H9 (cell line): ENCODE data around the gene IL6R. TPM values are rescaled to one million over a fixed set of nuclear protein-coding genes. Genes with fewer than 3 reads are reported as not detected.

Experiments
- DNase-seq: peaks from one replicate; pipeline ENCODE4 v3.0.0-alpha.2; 2017
- H2AFZ ChIP-seq: one replicate; pipeline ENCODE4 v1.6.1; 2013; ENCODE audit warnings: mild to moderate bottlenecking, low read length, control low read depth, moderate library complexity
- H2AK5ac ChIP-seq: 2 replicates; pipeline ENCODE4 v1.6.1; 2013; ENCODE audit warnings: low read length, control low read depth, mixed read lengths; ENCODE audit not compliant: insufficient read length
- H2BK120ac ChIP-seq: one replicate; pipeline ENCODE4 v1.6.1; 2013; ENCODE audit warnings: low read depth, mild to moderate bottlenecking, low read length, control low read depth, inconsistent platforms; ENCODE audit not compliant: poor library complexity, severe bottlenecking
- H2BK12ac ChIP-seq: 2 replicates; pipeline ENCODE4 v1.6.1; 2013; ENCODE audit warnings: low read length, control low read depth, mixed read lengths, low read depth; ENCODE audit not compliant: insufficient read length
- H2BK15ac ChIP-seq: 2 replicates; pipeline ENCODE4 v1.6.1; 2013; ENCODE audit warnings: low read depth, low read length, control low read depth
- H2BK20ac ChIP-seq: one replicate; pipeline ENCODE4 v1.6.1; 2013; ENCODE audit warnings: low read depth, mild to moderate bottlenecking, low read length, control low read depth, inconsistent platforms; ENCODE audit not compliant: poor library complexity, severe bottlenecking
- H2BK5ac ChIP-seq: 2 replicates; pipeline ENCODE4 v1.6.1; 2013; ENCODE audit warnings: low read length, control low read depth, mixed read lengths; ENCODE audit not compliant: insufficient read length
- H3K14ac ChIP-seq: 2 replicates; pipeline ENCODE4 v1.6.1; 2013; ENCODE audit warnings: low read length, control low read depth; ENCODE audit not compliant: insufficient read depth
- H3K18ac ChIP-seq: 2 replicates; pipeline ENCODE4 v1.6.1; 2013; ENCODE audit warnings: low read depth, mild to moderate bottlenecking, mixed read lengths, low read length, control low read depth; ENCODE audit not compliant: insufficient read length
- H3K23ac ChIP-seq: 2 replicates; pipeline ENCODE4 v1.6.1; 2013; ENCODE audit warnings: low read length, control low read depth, mixed read lengths, low read depth; ENCODE audit not compliant: insufficient read length
- H3K23me2 ChIP-seq: 2 replicates; pipeline ENCODE4 v1.6.1; 2013; ENCODE audit warnings: low read depth, mild to moderate bottlenecking, mixed read lengths, low read length, control low read depth; ENCODE audit not compliant: insufficient read length, poor library complexity, severe bottlenecking
- H3K27ac ChIP-seq: 2 replicates; pipeline ENCODE4 v1.5.1; 2013; ENCODE audit warnings: low read length, control low read depth, mixed read lengths, low read depth; ENCODE audit not compliant: insufficient read length
- H3K27me3 ChIP-seq: 2 replicates; pipeline ENCODE4 v1.6.1; 2013; ENCODE audit warnings: low read length, control low read depth, inconsistent platforms; ENCODE audit not compliant: insufficient read depth
- H3K4ac ChIP-seq: 2 replicates; pipeline ENCODE4 v1.6.1; 2013; ENCODE audit warnings: low read depth, mild to moderate bottlenecking, control low read depth, inconsistent platforms, low read length, moderate library complexity
- H3K4me1 ChIP-seq: 2 replicates; pipeline ENCODE4 v1.6.1; 2013; ENCODE audit warnings: low read length, control low read depth, inconsistent platforms; ENCODE audit not compliant: insufficient read depth
- H3K4me2 ChIP-seq: 2 replicates; pipeline ENCODE4 v1.6.1; 2013; ENCODE audit warnings: low read length, control low read depth, mixed read lengths; ENCODE audit not compliant: insufficient read length, insufficient read depth
- H3K56ac ChIP-seq: 2 replicates; pipeline ENCODE4 v1.6.1; 2013; ENCODE audit warnings: low read depth, mild to moderate bottlenecking, mixed read lengths, low read length, control low read depth; ENCODE audit not compliant: insufficient read length
- H3K79me1 ChIP-seq: 2 replicates; pipeline ENCODE4 v1.6.1; 2013; ENCODE audit warnings: low read depth, mild to moderate bottlenecking, moderate library complexity, low read length, control low read depth, inconsistent platforms; ENCODE audit not compliant: insufficient read depth, poor library complexity, severe bottlenecking
- H3K79me2 ChIP-seq: 2 replicates; pipeline ENCODE4 v1.6.1; 2013; ENCODE audit warnings: low read length, control low read depth, inconsistent platforms; ENCODE audit not compliant: insufficient read depth
- H3K9ac ChIP-seq: 2 replicates; pipeline ENCODE4 v1.6.1; 2013; ENCODE audit warnings: low read length, control low read depth, mixed read lengths; ENCODE audit not compliant: insufficient read length; ENCODE audit errors: extremely low read depth
- H3K9me3 ChIP-seq: one replicate; pipeline ENCODE4 v1.6.1; 2013; ENCODE audit warnings: low read depth, low read length, inconsistent platforms; ENCODE audit not compliant: control insufficient read depth
- H3T11ph ChIP-seq: one replicate; pipeline ENCODE4 v1.6.1; 2013; ENCODE audit warnings: mild to moderate bottlenecking, low read length, control low read depth, inconsistent platforms
- H4K20me1 ChIP-seq: one replicate; pipeline ENCODE4 v1.6.1; 2013; ENCODE audit not compliant: control insufficient read depth, insufficient read length, insufficient read depth
- H4K5ac ChIP-seq: 2 replicates; pipeline ENCODE4 v1.6.1; 2013; ENCODE audit warnings: low read depth, mild to moderate bottlenecking, mixed read lengths, low read length, control low read depth; ENCODE audit not compliant: insufficient read length
- H4K8ac ChIP-seq: replicated peaks from 2 replicates; pipeline ENCODE4 v1.6.1; 2013; ENCODE audit warnings: low read length, control low read depth, mixed read lengths, low read depth; ENCODE audit not compliant: insufficient read length
- H4K91ac ChIP-seq: 2 replicates; pipeline ENCODE4 v1.6.1; 2013; ENCODE audit warnings: low read depth, mild to moderate bottlenecking, moderate library complexity, mixed read lengths, low read length, control low read depth; ENCODE audit not compliant: insufficient read length
- H3K27ac Mint-ChIP-seq, 3 experiments: 2 replicates in 2 of 3; 3 replicates in 1 of 3; pipeline ENCODE4 v1.8.0; 2020 to 2021; ENCODE audit warnings: mixed read lengths in 3 of 3, mild to moderate bottlenecking in 1 of 3, moderate library complexity in 1 of 3
- H3K27me3 Mint-ChIP-seq: 2 replicates; pipeline ENCODE4 v1.8.0; 2021; ENCODE audit warnings: low read depth, mild to moderate bottlenecking, moderate library complexity, mixed read lengths
- H3K36me3 Mint-ChIP-seq, 3 experiments: 2 replicates in 2 of 3; 3 replicates in 1 of 3; pipeline ENCODE4 v1.8.0; 2020 to 2021; ENCODE audit warnings: low read depth in 3 of 3, mixed read lengths in 3 of 3; ENCODE audit not compliant: insufficient read depth in 1 of 3
- H3K4me1 Mint-ChIP-seq, 2 experiments: 2 replicates each; pipeline ENCODE4 v1.8.0; 2020; ENCODE audit warnings: mixed read lengths in 2 of 2
- H3K4me3 Mint-ChIP-seq, 2 experiments: 2 replicates in 1 of 2; 3 replicates in 1 of 2; pipeline ENCODE4 v1.8.0; 2020 to 2021; ENCODE audit warnings: mild to moderate bottlenecking in 2 of 2, mixed read lengths in 2 of 2, moderate library complexity in 1 of 2
- H3K9me3 Mint-ChIP-seq, 2 experiments: 2 replicates in 1 of 2; 3 replicates in 1 of 2; pipeline ENCODE4 v1.8.0; 2020; ENCODE audit warnings: mild to moderate bottlenecking in 2 of 2, mixed read lengths in 2 of 2, moderate library complexity in 1 of 2
- WGBS: extraction: QIAGEN DNeasy Blood & Tissue Kit; methylation state at CpG from one replicate; pipeline ENCODE4 v1.1.7; 2013; ENCODE audit warnings: missing lambda C conversion rate, low lambda C conversion rate, mixed read lengths; ENCODE audit not compliant: insufficient read length; ENCODE audit errors: extremely low coverage; 5-methylcytosine and 5-hydroxymethylcytosine counted together
- total RNA-seq: library from RNA; stranded (reverse); gene quantifications from 2 replicates; pipeline ENCODE4 v1.2.1, GENCODE V29; 2021
- TF ChIP-seq, protein P1 (sequence below): fragments of 200-600 bp; sonication (generic); conservative IDR thresholded peaks from 3 replicates; pipeline ENCODE4 v1.8.0; 2021; ENCODE audit warnings: antibody characterized with exemption, mild to moderate bottlenecking

The IL6R gene
- total RNA-seq, 1 experiment from 2014 or later, result 1.7 TPM

DNA sequence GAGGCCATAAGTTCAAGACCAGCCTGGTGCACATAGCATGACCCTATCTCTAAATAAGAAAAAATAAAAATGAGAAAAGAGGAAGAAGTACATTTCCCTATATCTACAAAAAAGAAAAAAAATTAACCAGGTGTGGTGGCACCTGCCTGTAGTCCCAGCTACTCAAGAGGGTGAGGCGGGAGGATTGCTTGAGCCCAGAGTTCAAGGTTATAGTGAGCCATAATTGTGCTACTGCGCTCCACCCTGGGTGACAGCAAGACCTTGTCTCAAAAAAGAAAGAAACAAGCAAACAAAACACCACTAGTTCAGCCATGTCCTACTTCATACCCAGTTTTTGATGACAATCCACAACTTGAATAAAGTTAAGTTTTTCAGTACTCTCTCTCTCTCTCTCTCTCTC lies 66.2 kb downstream of the IL6R start:
- WGBS, result no CpG with 5 or more reads among the region's 2 CpGs
- H3K4me1 Mint-ChIP-seq, result peaks cover under 1 to 10% of the 10 kb centered on the region in 2 experiments

More for the DNA sequence above, 66.2 kb downstream of the IL6R start:
- no peak overlapping the region for H4K5ac ChIP-seq
- H3K23me2 ChIP-seq, result no peaks in the 10 kb centered on the region
- H4K91ac ChIP-seq, result no peak overlapping the region
- H2BK5ac ChIP-seq, result no peak overlapping the region
- Mint-ChIP-seq H3K36me3 (no peaks in the 10 kb centered on the region), H3K27me3 (no peaks in the 10 kb centered on the region), H3K27ac (no peak overlapping the region), H3K9me3 (no peaks in the 10 kb centered on the region), H3K4me3 (no peak overlapping the region)
- H2AFZ ChIP-seq, result no peak overlapping the region
- H2BK12ac ChIP-seq, result no peak overlapping the region
- H3K27me3 ChIP-seq, result no peaks in the 10 kb centered on the region
- no peak overlapping the region for H3K9ac ChIP-seq
- no peak overlapping the region for H2BK15ac ChIP-seq
- H3K56ac ChIP-seq, result no peak overlapping the region
- no peak overlapping the region for H3K18ac ChIP-seq
- H3K4me2 ChIP-seq, result no peak overlapping the region
- no peak overlapping the region for H3K14ac ChIP-seq
- H3K23ac ChIP-seq, result no peak overlapping the region
- no peaks in the 10 kb centered on the region for H3K79me1 ChIP-seq
- no peak overlapping the region for H2BK20ac ChIP-seq
- H4K8ac ChIP-seq, result no peak overlapping the region
- H3K79me2 ChIP-seq, result no peaks in the 10 kb centered on the region
- TF ChIP-seq, protein P1, sequence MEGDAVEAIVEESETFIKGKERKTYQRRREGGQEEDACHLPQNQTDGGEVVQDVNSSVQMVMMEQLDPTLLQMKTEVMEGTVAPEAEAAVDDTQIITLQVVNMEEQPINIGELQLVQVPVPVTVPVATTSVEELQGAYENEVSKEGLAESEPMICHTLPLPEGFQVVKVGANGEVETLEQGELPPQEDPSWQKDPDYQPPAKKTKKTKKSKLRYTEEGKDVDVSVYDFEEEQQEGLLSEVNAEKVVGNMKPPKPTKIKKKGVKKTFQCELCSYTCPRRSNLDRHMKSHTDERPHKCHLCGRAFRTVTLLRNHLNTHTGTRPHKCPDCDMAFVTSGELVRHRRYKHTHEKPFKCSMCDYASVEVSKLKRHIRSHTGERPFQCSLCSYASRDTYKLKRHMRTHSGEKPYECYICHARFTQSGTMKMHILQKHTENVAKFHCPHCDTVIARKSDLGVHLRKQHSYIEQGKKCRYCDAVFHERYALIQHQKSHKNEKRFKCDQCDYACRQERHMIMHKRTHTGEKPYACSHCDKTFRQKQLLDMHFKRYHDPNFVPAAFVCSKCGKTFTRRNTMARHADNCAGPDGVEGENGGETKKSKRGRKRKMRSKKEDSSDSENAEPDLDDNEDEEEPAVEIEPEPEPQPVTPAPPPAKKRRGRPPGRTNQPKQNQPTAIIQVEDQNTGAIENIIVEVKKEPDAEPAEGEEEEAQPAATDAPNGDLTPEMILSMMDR, result no peak
- no peaks in the 10 kb centered on the region for H3K4me1 ChIP-seq
- no peak for DNase-seq
- no peak overlapping the region for H2AK5ac ChIP-seq
- no peak overlapping the region for H3K27ac ChIP-seq
- no peak overlapping the region for H3K4ac ChIP-seq
- no peak overlapping the region for H2BK120ac ChIP-seq
- H3K9me3 ChIP-seq, result no peaks in the 10 kb centered on the region
- no peak overlapping the region for H3T11ph ChIP-seq
- H4K20me1 ChIP-seq, result no peaks in the 10 kb centered on the region
